Hepatocyte (in vitro differentiated cells): ENCODE measurements around the gene ANTXR2. TPM values are rescaled to one million over a fixed set of nuclear protein-coding genes. Genes with fewer than 3 reads are reported as not detected.

Experiments
- DNase-seq: peaks from one replicate; pipeline ENCODE4 v3.0.0-alpha.2; 2016; ENCODE audit warnings: low spot score
- H2AFZ ChIP-seq: fragments of 200-600 bp; sonication (generic); 2 replicates; pipeline ENCODE4 v1.6.0; 2016; ENCODE audit warnings: antibody characterized with exemption, mild to moderate bottlenecking
- H3K27ac ChIP-seq: fragments of 200-600 bp; sonication (generic); 2 replicates; pipeline ENCODE4 v1.5.1; 2016; ENCODE audit warnings: mild to moderate bottlenecking
- H3K27me3 ChIP-seq: fragments of 200-600 bp; sonication (generic); 2 replicates; pipeline ENCODE4 v1.6.1; 2016
- H3K36me3 ChIP-seq: fragments of 200-600 bp; sonication (generic); replicated peaks from 2 replicates; pipeline ENCODE4 v1.5.1; 2016; ENCODE audit warnings: low read depth; ENCODE audit not compliant: insufficient read depth
- H3K4me1 ChIP-seq: fragments of 200-600 bp; sonication (generic); 2 replicates; pipeline ENCODE4 v1.5.1; 2016; ENCODE audit warnings: mild to moderate bottlenecking, moderate library complexity; ENCODE audit not compliant: insufficient read depth
- H3K4me2 ChIP-seq: fragments of 200-600 bp; sonication (generic); 2 replicates; pipeline ENCODE4 v1.6.0; 2016
- H3K4me3 ChIP-seq: fragments of 200-600 bp; sonication (generic); 2 replicates; pipeline ENCODE4 v1.5.1; 2016; ENCODE audit warnings: mild to moderate bottlenecking
- H3K79me2 ChIP-seq: fragments of 200-600 bp; sonication (generic); 2 replicates; pipeline ENCODE4 v1.6.0; 2017; ENCODE audit warnings: mild to moderate bottlenecking
- H3K9me2 ChIP-seq: fragments of 200-600 bp; sonication (generic); replicated peaks from 2 replicates; pipeline ENCODE4 v1.6.0; 2017; ENCODE audit warnings: mild to moderate bottlenecking; ENCODE audit not compliant: insufficient read depth
- H3K9me3 ChIP-seq: fragments of 200-600 bp; sonication (generic); 2 replicates; pipeline ENCODE4 v1.5.1; 2016; ENCODE audit warnings: low read depth, mild to moderate bottlenecking
- H4K20me1 ChIP-seq: fragments of 200-600 bp; sonication (generic); 2 replicates; pipeline ENCODE4 v1.6.0; 2016; ENCODE audit warnings: mild to moderate bottlenecking; ENCODE audit not compliant: insufficient read depth, poor library complexity, severe bottlenecking
- CTCF ChIP-seq: fragments of 200-600 bp; sonication (generic); IDR thresholded peaks from 2 replicates; pipeline ENCODE4 v1.5.1; 2016; ENCODE audit warnings: antibody characterized with exemption, mild to moderate bottlenecking; ENCODE audit not compliant: poor library complexity
- EZH2 ChIP-seq: fragments of 200-600 bp; sonication (generic); IDR thresholded peaks from 2 replicates; pipeline ENCODE4 v1.6.1; 2016; ENCODE audit warnings: antibody characterized with exemption, mild to moderate bottlenecking, borderline replicate concordance
- EZH2phosphoT487 ChIP-seq: fragments of 200-600 bp; sonication (generic); IDR thresholded peaks from one replicate; pipeline ENCODE4 v1.6.1; 2018; ENCODE audit warnings: antibody characterized with exemption, mild to moderate bottlenecking, low read depth, moderate library complexity; ENCODE audit not compliant: unreplicated experiment, severe bottlenecking
- WGBS: methylation state at CpG from one replicate; pipeline ENCODE4 v1.1.6; 2016; ENCODE audit warnings: low lambda C conversion rate; ENCODE audit errors: missing lambda C conversion rate; 5-methylcytosine and 5-hydroxymethylcytosine counted together
- polyA plus RNA-seq: library from polyadenylated mRNA; unstranded; fragments of >200 nt; fragmentation: Nextera tagmentation; extraction: Ambion mirVana; gene quantifications from 2 replicates; pipeline ENCODE4 v1.2.1, GENCODE V29; 2016
- total RNA-seq: library from RNA; depleted of rRNA; stranded (reverse); fragments of >200 nt; gene quantifications from 2 replicates; pipeline ENCODE4 v1.2.3, GENCODE V29; 2014

Gene ANTXR2
- total and polyA plus RNA-seq, 2 experiments from 2014 or later: 25.2 to 46.5 TPM

GRCh38 chr4:79948261-79948660 lies 124.8 kb downstream of the ANTXR2 start:
- H3K79me2 ChIP-seq: no peaks in the 10 kb centered on the region
- no peak overlapping the region for H2AFZ ChIP-seq
- no peak for DNase-seq
- H3K9me3 ChIP-seq: no peaks in the 10 kb centered on the region
- no peaks in the 10 kb centered on the region for H4K20me1 ChIP-seq
- no peak overlapping the region for H3K4me3 ChIP-seq
- H3K27me3 ChIP-seq: no peaks in the 10 kb centered on the region
- no peak overlapping the region for H3K27ac ChIP-seq
- no peak overlapping the region for H3K4me2 ChIP-seq
- no peaks in the 10 kb centered on the region for H3K4me1 ChIP-seq
- WGBS: 83% methylated on average over 3 of the region's 3 CpGs
- TF ChIP-seq EZH2phosphoT487: no peak
- TF ChIP-seq EZH2: no peak
- no peak for TF ChIP-seq CTCF
- no peaks in the 10 kb centered on the region for H3K9me2 ChIP-seq
- no peaks in the 10 kb centered on the region for H3K36me3 ChIP-seq

GRCh38 chr4:79947386-79947785 lies 125.6 kb downstream of the ANTXR2 start:
- H3K27ac ChIP-seq: no peak overlapping the region
- no peaks in the 10 kb centered on the region for H3K36me3 ChIP-seq
- 91% methylated on average over 1 of the region's 1 CpG for WGBS
- no peak overlapping the region for H3K4me2 ChIP-seq
- H3K9me2 ChIP-seq: no peaks in the 10 kb centered on the region
- no peaks in the 10 kb centered on the region for H3K4me1 ChIP-seq
- H3K4me3 ChIP-seq: no peak overlapping the region
- TF ChIP-seq EZH2 (no peak), EZH2phosphoT487 (no peak), CTCF (no peak)
- H2AFZ ChIP-seq: no peak overlapping the region
- no peak for DNase-seq
- no peaks in the 10 kb centered on the region for H4K20me1 ChIP-seq
- no peaks in the 10 kb centered on the region for H3K9me3 ChIP-seq
- H3K79me2 ChIP-seq: no peaks in the 10 kb centered on the region
- no peaks in the 10 kb centered on the region for H3K27me3 ChIP-seq

- peak; percentile 7 for DNase-seq
- no peak overlapping the region for H3K4me3 ChIP-seq
- H3K27ac ChIP-seq: no peak overlapping the region
- H3K9me2 ChIP-seq: no peaks in the 10 kb centered on the region
- H3K4me1 ChIP-seq: no peaks in the 10 kb centered on the region
- no peak overlapping the region for H2AFZ ChIP-seq
- no peaks in the 10 kb centered on the region for H3K9me3 ChIP-seq
- no peaks in the 10 kb centered on the region for H3K79me2 ChIP-seq
- 45% methylated on average over 1 of the region's 1 CpG for WGBS
- H4K20me1 ChIP-seq: no peaks in the 10 kb centered on the region
- no peak for TF ChIP-seq CTCF
- TF ChIP-seq EZH2phosphoT487: no peak
- no peak for TF ChIP-seq EZH2
- no peaks in the 10 kb centered on the region for H3K27me3 ChIP-seq
- no peak overlapping the region for H3K4me2 ChIP-seq
- H3K36me3 ChIP-seq: no peaks in the 10 kb centered on the region
Observed at GRCh38 chr4:79935274-79935673, 137.8 kb downstream of the ANTXR2 start.

- Histone ChIP-seq H3K4me2 (no peak overlapping the region), H3K4me3 (no peak overlapping the region), H2AFZ (no peak overlapping the region), H3K4me1 (no peaks in the 10 kb centered on the region), H3K79me2 (no peaks in the 10 kb centered on the region), H3K27me3 (no peaks in the 10 kb centered on the region), H3K9me3 (no peaks in the 10 kb centered on the region), H4K20me1 (no peaks in the 10 kb centered on the region), H3K27ac (no peak overlapping the region), H3K36me3 (no peaks in the 10 kb centered on the region), H3K9me2 (no peaks in the 10 kb centered on the region)
- WGBS: 84% methylated on average over 2 of the region's 2 CpGs
- TF ChIP-seq EZH2phosphoT487: no peak
- no peak for TF ChIP-seq CTCF
- no peak for TF ChIP-seq EZH2
- no peak for DNase-seq
Observed at GRCh38 chr4:79934660-79935059, 138.4 kb downstream of the ANTXR2 start.
